HG03135 (cell line): ENCODE data around the gene SLC16A9.
"Not testable (repeated sequence)": the region's sequence is repeated elsewhere in the genome, so short reads cannot be mapped to it uniquely, and the experiment has no call there.

Experiments
- ATAC-seq: cut with Tn5 transposase; IDR thresholded peaks from one replicate; pipeline ENCODE4 v1.9.1; 2021; ENCODE audit warnings: mild to moderate bottlenecking, moderate library complexity; ENCODE audit not compliant: unreplicated experiment

SLC16A9 gene, protein sequence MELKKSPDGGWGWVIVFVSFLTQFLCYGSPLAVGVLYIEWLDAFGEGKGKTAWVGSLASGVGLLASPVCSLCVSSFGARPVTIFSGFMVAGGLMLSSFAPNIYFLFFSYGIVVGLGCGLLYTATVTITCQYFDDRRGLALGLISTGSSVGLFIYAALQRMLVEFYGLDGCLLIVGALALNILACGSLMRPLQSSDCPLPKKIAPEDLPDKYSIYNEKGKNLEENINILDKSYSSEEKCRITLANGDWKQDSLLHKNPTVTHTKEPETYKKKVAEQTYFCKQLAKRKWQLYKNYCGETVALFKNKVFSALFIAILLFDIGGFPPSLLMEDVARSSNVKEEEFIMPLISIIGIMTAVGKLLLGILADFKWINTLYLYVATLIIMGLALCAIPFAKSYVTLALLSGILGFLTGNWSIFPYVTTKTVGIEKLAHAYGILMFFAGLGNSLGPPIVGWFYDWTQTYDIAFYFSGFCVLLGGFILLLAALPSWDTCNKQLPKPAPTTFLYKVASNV

GRCh38 chr10:59709395-59710125, at the start of gene SLC16A9:
Gene SLC16A9 (minus strand): TSS chr10:59709850. CDS start chr10:59684291, 25,559 bp downstream.
- ATAC-seq, result peak; percentile 86

DNA sequence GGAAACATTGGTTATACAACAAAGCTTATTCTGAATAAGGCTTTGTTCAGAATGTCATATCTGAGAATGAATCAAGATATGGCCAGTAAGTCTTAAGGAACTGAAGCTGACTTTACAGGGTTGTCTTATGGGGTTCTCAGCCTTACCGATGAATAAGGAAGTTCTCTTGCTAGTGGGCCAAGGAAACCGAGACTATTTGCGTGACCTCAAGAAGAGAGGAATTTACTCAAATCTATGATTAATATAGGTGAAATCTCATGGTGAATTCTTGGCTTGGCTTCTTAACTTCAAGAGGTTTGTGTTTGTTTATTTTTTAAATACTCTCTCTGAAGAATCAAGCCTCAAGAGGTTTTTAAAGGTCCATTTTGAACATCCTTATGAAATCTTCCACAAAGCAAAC, 48.3 kb upstream of the SLC16A9 start:
- no peak for ATAC-seq

- no peak for ATAC-seq
Measured at GRCh38 chr10:59754951-59755350, 45.3 kb upstream of the SLC16A9 start.

DNA sequence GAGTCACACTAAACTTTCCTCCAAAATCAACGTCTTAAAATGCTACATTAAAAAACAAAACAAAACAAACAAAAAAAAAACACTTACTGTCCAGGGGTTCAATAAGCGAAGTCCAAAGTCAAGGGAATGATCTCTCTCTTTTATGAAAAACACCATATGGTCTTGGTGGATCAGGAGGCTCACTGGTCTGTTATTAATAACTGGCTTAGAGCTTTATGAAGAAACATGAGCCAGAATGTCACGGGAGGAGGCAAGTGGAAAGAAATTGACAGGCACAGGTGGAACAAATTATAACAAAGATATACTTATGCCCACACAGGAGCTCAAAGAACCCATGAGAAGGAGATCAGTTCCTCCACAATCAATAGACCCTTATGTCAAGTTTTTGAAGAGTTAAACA, 43.6 kb upstream of the SLC16A9 start, which contains the start of gene MRLN:
Gene MRLN (minus strand): TSS at position 189 of the 400 bp plus-strand sequence.
- ATAC-seq, result no peak

- no peak for ATAC-seq
Measured at GRCh38 chr10:59752278-59752940, 42.8 kb upstream of the SLC16A9 start.

GRCh38 chr10:59750155-59750945, 40.7 kb upstream of the SLC16A9 start:
- ATAC-seq, result no peak

- no peak for ATAC-seq
Measured at GRCh38 chr10:59748834-59749233, 39.2 kb upstream of the SLC16A9 start.

DNA sequence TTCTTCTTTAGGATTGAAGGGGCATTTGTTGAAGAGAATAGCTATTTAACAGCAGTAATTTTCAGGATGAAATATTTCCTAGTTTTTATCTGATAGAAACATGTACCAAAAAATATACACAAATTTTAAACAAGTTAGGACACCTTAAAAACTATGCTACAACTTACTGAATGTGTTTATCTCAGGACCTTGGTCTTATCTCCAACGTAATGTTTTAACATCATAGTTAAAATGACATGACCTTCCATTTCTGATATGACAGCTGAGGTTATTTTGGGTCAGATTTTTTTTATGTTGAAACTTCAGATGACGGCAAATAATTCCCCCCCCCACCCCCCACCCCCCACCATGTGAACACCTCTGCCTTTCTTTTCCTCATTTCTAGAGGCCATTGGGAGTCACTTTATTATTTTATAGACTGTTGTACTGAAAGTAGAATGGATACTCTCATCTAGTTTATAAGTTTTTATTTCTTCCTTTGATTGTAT, 35.6 kb upstream of the SLC16A9 start:
- ATAC-seq, result no peak

GRCh38 chr10:59744762-59745161, 35.1 kb upstream of the SLC16A9 start:
- not testable (repeated sequence) for ATAC-seq

DNA sequence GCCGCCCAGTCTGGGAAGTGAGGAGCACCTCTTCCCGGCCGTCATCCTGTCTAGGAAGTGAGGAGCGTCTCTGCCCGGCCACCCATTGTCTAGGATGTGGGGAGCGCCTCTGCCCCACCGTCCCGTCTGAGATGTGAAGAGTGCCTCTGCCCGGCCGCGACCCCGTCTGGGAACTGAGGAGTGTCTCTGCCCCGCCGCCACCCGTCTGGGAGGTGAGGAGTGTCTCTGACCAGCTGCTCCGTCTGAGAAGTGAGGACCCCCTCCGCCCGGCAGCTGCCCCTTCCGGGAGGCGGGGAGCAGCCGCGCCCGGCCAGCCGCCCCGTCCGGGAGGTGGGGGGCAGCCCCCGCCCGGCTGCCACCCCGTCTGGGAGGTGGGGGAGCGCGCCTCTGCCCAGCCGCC, 34.5 kb upstream of the SLC16A9 start:
- not testable (repeated sequence) for ATAC-seq

GRCh38 chr10:59741583-59741982, 31.9 kb upstream of the SLC16A9 start:
- no peak for ATAC-seq

DNA sequence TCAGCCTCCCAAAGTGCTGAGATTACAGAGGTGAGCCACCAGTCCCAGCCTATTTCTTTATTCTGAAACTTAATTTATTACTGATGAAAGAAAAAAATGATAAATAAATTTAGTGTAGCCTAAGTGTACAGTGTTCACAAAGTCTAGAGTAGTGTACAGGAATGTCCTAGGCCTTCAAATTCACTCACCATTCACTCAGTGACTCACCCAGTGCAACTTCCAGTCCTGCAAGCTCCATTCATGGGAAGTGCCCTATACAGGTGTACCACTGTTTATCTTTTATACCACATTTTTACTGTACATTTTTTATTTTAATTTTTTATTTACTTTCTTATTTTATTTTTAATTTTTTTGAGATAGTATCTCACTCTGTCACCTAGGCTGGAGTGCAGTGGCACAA, 31.4 kb upstream of the SLC16A9 start:
- no peak for ATAC-seq

DNA sequence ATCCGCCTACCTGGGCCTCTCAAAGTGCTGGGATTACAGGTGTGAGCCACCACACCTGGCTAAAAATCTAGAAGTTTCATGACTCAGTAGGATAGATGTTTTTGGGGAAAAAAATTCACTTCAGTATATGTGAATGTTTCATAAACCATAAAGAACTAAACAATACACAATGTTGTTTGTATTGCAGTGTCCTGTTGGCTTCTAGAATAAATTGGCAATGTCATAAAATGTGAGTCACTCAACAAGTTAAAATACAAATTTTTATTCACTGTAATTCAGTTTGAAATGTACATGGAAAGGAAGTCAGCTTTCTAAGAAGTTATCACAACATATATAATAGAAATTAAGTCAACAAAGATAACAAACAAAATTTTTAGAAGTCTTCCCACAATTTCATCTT, 27.1 kb upstream of the SLC16A9 start:
- ATAC-seq, result no peak

- no peak for ATAC-seq
Measured at GRCh38 chr10:59735296-59735695, 25.6 kb upstream of the SLC16A9 start.

DNA sequence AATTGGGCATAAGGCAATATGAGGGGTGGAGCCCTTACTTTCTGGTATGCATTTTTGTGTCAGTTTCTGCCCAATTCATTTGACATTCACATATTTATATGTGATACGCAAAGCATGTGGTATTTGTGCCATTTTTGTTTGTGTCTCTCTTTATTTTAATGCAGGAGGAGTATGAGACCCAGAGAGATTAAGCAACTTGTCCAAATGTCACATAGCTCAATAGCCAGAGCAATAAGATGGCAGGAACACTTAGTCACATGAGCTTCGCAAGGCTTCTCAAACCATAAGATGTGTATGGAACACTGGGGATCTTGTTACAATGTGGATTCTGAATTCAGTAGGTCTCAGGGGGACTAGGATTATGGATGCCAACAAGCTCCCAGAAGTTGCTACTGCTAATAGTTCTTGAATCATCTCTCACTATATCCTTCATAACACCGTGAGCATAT, 24.4 kb upstream of the SLC16A9 start:
- no peak for ATAC-seq

DNA sequence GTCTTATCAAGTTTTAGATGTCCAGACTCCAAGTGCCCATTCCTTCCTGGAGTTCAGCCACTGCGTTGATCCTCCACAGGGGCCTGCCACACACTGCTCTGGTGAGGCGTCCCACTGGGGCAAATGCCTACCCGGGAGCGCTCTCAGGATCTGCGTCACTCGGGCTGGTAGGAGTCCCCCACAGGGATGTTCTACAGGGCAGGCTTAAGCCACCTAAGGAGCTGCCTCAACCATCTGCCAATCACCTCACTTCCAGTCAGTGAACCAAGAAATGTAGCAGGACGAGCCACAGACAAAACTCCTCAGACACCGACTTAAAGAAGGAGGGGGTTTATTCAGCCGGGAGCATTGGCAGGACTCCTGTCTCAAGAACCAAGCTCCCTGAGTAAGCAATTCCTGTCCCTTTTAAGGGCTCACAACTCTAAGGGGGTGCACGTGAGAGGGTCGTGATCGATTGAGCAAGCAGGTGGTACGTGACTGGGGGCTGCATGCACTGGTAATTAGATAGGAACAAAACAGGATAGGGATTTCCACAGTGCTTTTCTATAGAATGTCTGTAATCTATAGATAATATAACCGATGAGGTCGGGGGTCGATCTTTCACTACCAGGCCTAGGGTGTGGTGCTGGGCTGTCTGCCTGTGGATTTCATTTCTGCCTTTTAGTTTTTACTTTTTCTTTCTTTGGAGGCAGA, 23.8 kb upstream of the SLC16A9 start:
- ATAC-seq, result not testable (repeated sequence)

DNA sequence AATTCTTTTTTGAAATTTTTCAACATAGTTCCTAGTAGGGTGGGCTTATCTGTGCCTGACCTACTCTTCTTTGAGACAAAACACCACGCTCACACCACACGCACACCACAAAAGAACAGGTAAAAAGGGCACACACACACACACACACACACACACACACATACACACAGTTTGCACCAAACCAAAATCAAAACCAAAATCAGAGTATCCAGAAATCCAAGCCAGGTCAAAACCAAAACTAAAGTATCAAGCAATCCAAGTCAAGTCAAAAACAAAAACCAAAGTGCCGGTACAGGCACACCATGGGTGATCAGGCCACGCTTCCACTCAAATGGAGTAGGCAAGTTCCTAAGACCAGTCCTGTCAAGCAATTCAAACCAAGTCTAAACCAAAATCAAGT, 23.2 kb upstream of the SLC16A9 start:
- not testable (repeated sequence) for ATAC-seq

DNA sequence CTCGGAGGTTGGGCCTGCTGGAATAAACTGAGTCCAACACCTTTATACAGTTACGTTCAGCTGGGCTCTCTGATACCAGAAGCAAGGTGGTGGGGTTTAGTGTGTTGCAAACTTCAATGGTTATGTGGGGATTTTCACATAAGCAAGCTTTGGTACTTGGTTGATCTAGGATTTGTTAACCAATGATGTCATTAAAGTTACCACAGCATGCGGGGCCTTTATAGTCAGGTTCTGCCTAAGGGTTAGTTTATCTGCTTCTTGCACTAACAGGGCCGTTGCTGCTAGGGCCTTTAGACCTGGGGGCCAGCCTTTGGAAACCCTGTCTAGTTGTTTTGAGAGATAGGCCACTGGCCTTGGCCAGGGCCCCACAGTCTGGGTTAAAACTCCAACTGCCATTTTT, 19.5 kb upstream of the SLC16A9 start:
- ATAC-seq, result not testable (repeated sequence)

- ATAC-seq, result no peak
Measured at GRCh38 chr10:59724098-59724938, 14.7 kb upstream of the SLC16A9 start.
